ENCODE data around the gene RPL41.
"Not testable (repeated sequence)": the region's sequence is repeated elsewhere in the genome, so short reads cannot be mapped to it uniquely, and the experiment has no call there.

The RPL41 gene

GRCh38 chr12:56116267-56117081 lies at the start of gene RPL41:
Gene RPL41, plus strand, starts transcription at chr12:56116633.
- DNase-seq (ENCODE audit: low read depth): peak; percentile 93

- no peak for DNase-seq (ENCODE audit: low read depth)
Measured at GRCh38 chr12:56071648-56072047, 44.8 kb upstream of the RPL41 start.

GRCh38 chr12:56074396-56074795 lies 42.0 kb upstream of the RPL41 start:
- DNase-seq (ENCODE audit: low read depth): no peak

GRCh38 chr12:56077966-56078365 lies 38.5 kb upstream of the RPL41 start:
- not testable (repeated sequence) for DNase-seq (ENCODE audit: low read depth)

GRCh38 chr12:56078427-56078826 lies 38.0 kb upstream of the RPL41 start:
- DNase-seq (ENCODE audit: low read depth): no peak

- peak; percentile 31 for DNase-seq (ENCODE audit: low read depth)
Measured at GRCh38 chr12:56078931-56079722, 37.3 kb upstream of the RPL41 start.

GRCh38 chr12:56079723-56080555 lies 36.5 kb upstream of the RPL41 start, which contains the start of gene ERBB3:
Gene ERBB3, plus strand, starts transcription at chr12:56080165. Its CDS starts 136 bp downstream, at chr12:56080301.
- DNase-seq (ENCODE audit: low read depth): peak; percentile 56

GRCh38 chr12:56080556-56081138 lies 35.8 kb upstream of the RPL41 start:
- no peak for DNase-seq (ENCODE audit: low read depth)

GRCh38 chr12:56081393-56082347 lies 34.8 kb upstream of the RPL41 start:
- DNase-seq (ENCODE audit: low read depth): no peak

GRCh38 chr12:56082382-56082781 lies 34.1 kb upstream of the RPL41 start:
- DNase-seq (ENCODE audit: low read depth): no peak

- DNase-seq (ENCODE audit: low read depth): no peak
Measured at GRCh38 chr12:56082967-56083366, 33.5 kb upstream of the RPL41 start.

- no peak for DNase-seq (ENCODE audit: low read depth)
Measured at GRCh38 chr12:56084958-56085543, 31.4 kb upstream of the RPL41 start.

- DNase-seq (ENCODE audit: low read depth): no peak
Measured at GRCh38 chr12:56086096-56086495, 30.3 kb upstream of the RPL41 start.

GRCh38 chr12:56086608-56087007 lies 29.8 kb upstream of the RPL41 start:
- no peak for DNase-seq (ENCODE audit: low read depth)

- no peak for DNase-seq (ENCODE audit: low read depth)
Measured at GRCh38 chr12:56087220-56087619, 29.2 kb upstream of the RPL41 start.

GRCh38 chr12:56097738-56098137 lies 18.7 kb upstream of the RPL41 start:
- DNase-seq (ENCODE audit: low read depth): no peak

- DNase-seq (ENCODE audit: low read depth): no peak
Measured at GRCh38 chr12:56098592-56098991, 17.8 kb upstream of the RPL41 start.

- DNase-seq (ENCODE audit: low read depth): no peak
Measured at GRCh38 chr12:56099787-56100186, 16.6 kb upstream of the RPL41 start.

GRCh38 chr12:56101045-56101444 lies 15.4 kb upstream of the RPL41 start:
- DNase-seq (ENCODE audit: low read depth): no peak

- no peak for DNase-seq (ENCODE audit: low read depth)
Measured at GRCh38 chr12:56102683-56103065, 13.8 kb upstream of the RPL41 start.
